SK-N-SH (cell line): Measurements from ENCODE around the gene CPNE1. TPM values are rescaled to one million over a fixed set of nuclear protein-coding genes. Genes with fewer than 3 reads are reported as not detected.

Experiments
- CTCF ChIA-PET: fragments of 300-600, 350-600 bp; formaldehyde crosslinking; extraction: SDS; loops from one replicate; lab custom pipeline; 2021; lab: Yijun Ruan, JAX
- POLR2A ChIA-PET: fragments of 350-600 bp; sonication (Branson Sonifier 250); formaldehyde crosslinking; extraction: SDS; loops from one replicate; lab custom pipeline; 2020; ENCODE audit warnings: antibody characterized with exemption, inconsistent platforms; lab: Yijun Ruan, JAX
- DNase-seq: peaks from one replicate; pipeline ENCODE4 v3.0.0; 2012
- H2AFZ ChIP-seq: fragments of 200-600 bp; sonication (generic); 2 replicates; pipeline ENCODE4 v1.8.1; 2016; ENCODE audit warnings: antibody characterized with exemption, mild to moderate bottlenecking, low read depth
- H3F3A ChIP-seq: fragments of 200-600 bp; sonication (generic); replicated peaks from 2 replicates; pipeline ENCODE3; 2016; ENCODE audit warnings: antibody characterized with exemption, mild to moderate bottlenecking; ENCODE audit not compliant: insufficient read depth
- H3K27ac ChIP-seq, 2 experiments: fragments of 200-500 bp in 1 of 2; fragments of 200-600 bp in 1 of 2; sonication (Bioruptor generic) in 1 of 2; sonication (generic), shearing (Covaris generic) in 1 of 2; 2 replicates each; pipeline versions ENCODE4 v1.5.1 to v1.6.1; 2014 to 2016; ENCODE audit warnings: low read depth in 2 of 2, inconsistent platforms in 1 of 2, low read length in 1 of 2, mild to moderate bottlenecking in 1 of 2, mixed read lengths in 1 of 2
- H3K27me3 ChIP-seq: fragments of 200-600 bp; sonication (generic), shearing (Covaris generic); 2 replicates; pipeline ENCODE4 v1.6.1; 2016; ENCODE audit warnings: mixed run types; ENCODE audit not compliant: insufficient read depth
- H3K36me3 ChIP-seq, 2 experiments: fragments of 200-500 bp in 1 of 2; fragments of 200-600 bp in 1 of 2; sonication (Bioruptor generic) in 1 of 2; sonication (generic) in 1 of 2; replicated peaks in 1 of 2; 2 replicates each; pipeline versions ENCODE3 to v1.5.1; 2014 to 2016; ENCODE audit warnings: low read length in 1 of 2, mild to moderate bottlenecking in 1 of 2; ENCODE audit not compliant: insufficient read depth in 2 of 2, control insufficient read depth in 1 of 2
- H3K4me1 ChIP-seq, 2 experiments: fragments of 200-500 bp in 1 of 2; fragments of 200-600 bp in 1 of 2; sonication (Bioruptor generic) in 1 of 2; sonication (generic), shearing (Covaris generic) in 1 of 2; 2 replicates each; pipeline versions ENCODE4 v1.5.1 to v1.6.1; 2014 to 2016; ENCODE audit warnings: low read depth in 1 of 2, low read length in 1 of 2, mixed run types in 1 of 2; ENCODE audit not compliant: insufficient read depth in 2 of 2, control insufficient read depth in 1 of 2
- H3K4me2 ChIP-seq: fragments of 200-600 bp; sonication (generic), shearing (Covaris generic); 2 replicates; pipeline ENCODE4 v1.6.1; 2017; ENCODE audit warnings: mixed run types
- H3K4me3 ChIP-seq, 2 experiments: fragments of 200-500 bp in 1 of 2; fragments of 200-600 bp in 1 of 2; sonication (Bioruptor generic) in 1 of 2; sonication (generic), shearing (Covaris generic) in 1 of 2; 2 replicates each; pipeline versions ENCODE4 v1.5.1 to v1.8.1; 2014 to 2016; ENCODE audit warnings: low read depth in 2 of 2, inconsistent platforms in 1 of 2, low read length in 1 of 2, mild to moderate bottlenecking in 1 of 2, mixed read lengths in 1 of 2, moderate library complexity in 1 of 2
- H3K79me2 ChIP-seq: fragments of 200-600 bp; sonication (generic); 2 replicates; pipeline ENCODE4 v1.8.1; 2017; ENCODE audit warnings: mild to moderate bottlenecking; ENCODE audit not compliant: insufficient read depth
- H3K9ac ChIP-seq: fragments of 200-600 bp; sonication (generic); 2 replicates; pipeline ENCODE4 v1.6.1; 2017; ENCODE audit warnings: mixed run types
- H3K9me2 ChIP-seq: fragments of 200-600 bp; sonication (generic); 2 replicates; pipeline ENCODE4 v1.6.1; 2017; ENCODE audit warnings: mixed run types
- H3K9me3 ChIP-seq: fragments of 200-600 bp; sonication (generic); 2 replicates; pipeline ENCODE4 v1.6.1; 2017; ENCODE audit warnings: mixed run types, mild to moderate bottlenecking, moderate library complexity
- H4K20me1 ChIP-seq: fragments of 200-600 bp; sonication (generic); 2 replicates; pipeline ENCODE4 v1.6.1; 2017; ENCODE audit warnings: mild to moderate bottlenecking, mixed run types; ENCODE audit not compliant: insufficient read depth
- CHD2 ChIP-seq: fragments of 150-350 bp; IDR thresholded peaks from 2 replicates; pipeline ENCODE4 v1.6.1; 2018; ENCODE audit warnings: low read length; ENCODE audit not compliant: partially characterized antibody
- EZH2phosphoT487 ChIP-seq: fragments of 200-600 bp; sonication (generic); IDR thresholded peaks from 2 replicates; pipeline ENCODE4 v1.6.1; 2017; ENCODE audit warnings: low read depth, mixed run types, mild to moderate bottlenecking, antibody characterized with exemption, moderate library complexity, borderline replicate concordance
- FOSL2 ChIP-seq: IDR thresholded peaks from 2 replicates; pipeline ENCODE4 v1.4.0; 2012; ENCODE audit warnings: low read depth, mild to moderate bottlenecking, moderate library complexity, borderline replicate concordance
- FOXJ3 ChIP-seq: sonication (generic); formaldehyde crosslinking; IDR thresholded peaks from 2 replicates; pipeline ENCODE4 v1.5.1; 2020; ENCODE audit warnings: mild to moderate bottlenecking, missing genetic modification reagents
- FOXM1 ChIP-seq: IDR thresholded peaks from 2 replicates; pipeline ENCODE4 v1.4.0; 2012; ENCODE audit warnings: low read depth, mild to moderate bottlenecking
- IRF3 ChIP-seq: fragments of 150-350 bp; IDR thresholded peaks from 2 replicates; pipeline ENCODE4 v1.6.1; 2016; ENCODE audit warnings: mild to moderate bottlenecking, low read depth, low read length
- JUND ChIP-seq: IDR thresholded peaks from 2 replicates; pipeline ENCODE4 v1.4.0; 2012
- NFIC ChIP-seq: IDR thresholded peaks from 2 replicates; pipeline ENCODE4 v1.4.0; 2012; ENCODE audit warnings: borderline replicate concordance
- NRF1 ChIP-seq: IDR thresholded peaks from 2 replicates; pipeline ENCODE4 v1.6.1; 2012; ENCODE audit warnings: low read depth, mild to moderate bottlenecking, low read length
- PBX3 ChIP-seq: IDR thresholded peaks from 2 replicates; pipeline ENCODE4; 2012
- POLR2AphosphoS5 ChIP-seq: IDR thresholded peaks from 2 replicates; pipeline ENCODE4 v1.6.1; 2012; ENCODE audit warnings: low read depth, low read length
- RAD21 ChIP-seq: IDR thresholded peaks from 2 replicates; pipeline ENCODE4 v1.6.1; 2012; ENCODE audit warnings: mild to moderate bottlenecking, low read length
- REST ChIP-seq: IDR thresholded peaks from 2 replicates; pipeline ENCODE4 v1.6.1; 2012; ENCODE audit warnings: mild to moderate bottlenecking, low read depth, low read length, moderate library complexity
- RFX5 ChIP-seq: IDR thresholded peaks from 2 replicates; pipeline ENCODE4 v1.6.1; 2012; ENCODE audit warnings: mild to moderate bottlenecking, improper control_type of control experiment, low read length
- RXRA ChIP-seq: IDR thresholded peaks from 2 replicates; pipeline ENCODE4 v1.4.0; 2012; ENCODE audit warnings: low read depth, mild to moderate bottlenecking, borderline replicate concordance
- TCF12 ChIP-seq: IDR thresholded peaks from 2 replicates; pipeline ENCODE4 v1.4.0; 2012
- TEAD4 ChIP-seq: IDR thresholded peaks from 2 replicates; pipeline ENCODE4 v1.4.0; 2012; ENCODE audit warnings: mild to moderate bottlenecking, borderline replicate concordance; ENCODE audit not compliant: insufficient read depth
- USF2 ChIP-seq: fragments of 150-350 bp; IDR thresholded peaks from 2 replicates; pipeline ENCODE4 v1.6.1; 2017; ENCODE audit warnings: antibody characterized with exemption, low read length, low read depth, borderline replicate concordance
- YY1 ChIP-seq: IDR thresholded peaks from 2 replicates; pipeline ENCODE4 v1.4.0; 2012; ENCODE audit warnings: low read depth, mild to moderate bottlenecking
- WGBS: methylation state at CpG from one replicate; pipeline ENCODE4 v1.1.6; 2017; ENCODE audit warnings: low lambda C conversion rate; 5-methylcytosine and 5-hydroxymethylcytosine counted together
- polyA plus RNA-seq, 3 experiments: library from polyadenylated mRNA; depleted of rRNA; stranded (reverse); fragments of >200 nt; gene quantifications; 2 replicates each; pipeline ENCODE4 v1.2.3, GENCODE V29; 2012

The CPNE1 gene
- polyA plus RNA-seq, 1 of the 3 experiments (the other 2 are of a cell fraction): 279 TPM

GRCh38 chr20:35680452-35681183, 15.9 kb upstream of the CPNE1 start:
- ChIA-PET CTCF (interaction anchor here (1.1 kb wide), 1 partner anchor 62 kb away, joined by 3 read pairs; no protein-coding TSS in a partner anchor), POLR2A (interaction anchor here (1.6 kb wide), 1 partner anchor 64 kb away, joined by 5 read pairs; no protein-coding TSS in a partner anchor)
- Histone ChIP-seq H2AFZ (no peak overlapping the region), H3K27me3 (no peaks in the 10 kb centered on the region), H3K4me3 (no peak overlapping the region), H3K79me2 (no peaks in the 10 kb centered on the region), H3K36me3 (peaks cover 4 to 10% of the 10 kb centered on the region in 2 experiments), H3K9ac (no peak overlapping the region), H3K4me1 (no peaks in the 10 kb centered on the region), H3K9me2 (no peaks in the 10 kb centered on the region), H3K4me2 (no peak overlapping the region), H4K20me1 (no peaks in the 10 kb centered on the region), H3K27ac (no peak overlapping the region), H3F3A (no peaks in the 10 kb centered on the region), H3K9me3 (no peaks in the 10 kb centered on the region)
- no peak for DNase-seq
- WGBS: 95% methylated on average over 4 of the region's 4 CpGs
- TF ChIP-seq YY1 (no peak), REST (no peak), TEAD4 (no peak), FOXJ3 (CRISPR knock-in tag) (no peak), NFIC (no peak), RAD21 (no peak), CHD2 (no peak), PBX3 (no peak), POLR2AphosphoS5 (no peak), FOXM1 (no peak), EZH2phosphoT487 (no peak), FOSL2 (no peak), NRF1 (no peak)

GRCh38 chr20:35674921-35675320, 10.2 kb upstream of the CPNE1 start:
- H3K27me3 ChIP-seq: no peaks in the 10 kb centered on the region
- H3K4me3 ChIP-seq: no peak overlapping the region
- H4K20me1 ChIP-seq: no peaks in the 10 kb centered on the region
- H3K4me2 ChIP-seq: no peak overlapping the region
- no peaks in the 10 kb centered on the region for H3K4me1 ChIP-seq
- H3F3A ChIP-seq: no peaks in the 10 kb centered on the region
- no peak overlapping the region for H2AFZ ChIP-seq
- peaks cover 29 to 36% of the 10 kb centered on the region in 2 experiments for H3K36me3 ChIP-seq
- no peaks in the 10 kb centered on the region for H3K9me3 ChIP-seq
- DNase-seq: no peak
- no peak overlapping the region for H3K27ac ChIP-seq
- 93% methylated on average over 8 of the region's 8 CpGs for WGBS
- no peak overlapping the region for H3K9ac ChIP-seq
- no peaks in the 10 kb centered on the region for H3K9me2 ChIP-seq
- POLR2A ChIA-PET: interaction anchor here (0.6 kb wide), 1 partner anchor 1110 kb away, joined by 3 read pairs; no protein-coding TSS in a partner anchor
- CTCF ChIA-PET: no interaction called here
- H3K79me2 ChIP-seq: no peaks in the 10 kb centered on the region
- no peak for TF ChIP-seq RAD21
- no peak for TF ChIP-seq NRF1
- TF ChIP-seq PBX3: no peak
- TF ChIP-seq FOXM1: no peak
- no peak for TF ChIP-seq JUND
- no peak for TF ChIP-seq YY1
- TF ChIP-seq TCF12: no peak
- no peak for TF ChIP-seq RXRA
- TF ChIP-seq IRF3: no peak
- no peak for TF ChIP-seq EZH2phosphoT487
- no peak for TF ChIP-seq USF2
- TF ChIP-seq RFX5: no peak
